Measurements from ENCODE around the gene GSTA5.
"Not testable (repeated sequence)": the region's sequence is repeated elsewhere in the genome, so short reads cannot be mapped to it uniquely, and the experiment has no call there.

DNA sequence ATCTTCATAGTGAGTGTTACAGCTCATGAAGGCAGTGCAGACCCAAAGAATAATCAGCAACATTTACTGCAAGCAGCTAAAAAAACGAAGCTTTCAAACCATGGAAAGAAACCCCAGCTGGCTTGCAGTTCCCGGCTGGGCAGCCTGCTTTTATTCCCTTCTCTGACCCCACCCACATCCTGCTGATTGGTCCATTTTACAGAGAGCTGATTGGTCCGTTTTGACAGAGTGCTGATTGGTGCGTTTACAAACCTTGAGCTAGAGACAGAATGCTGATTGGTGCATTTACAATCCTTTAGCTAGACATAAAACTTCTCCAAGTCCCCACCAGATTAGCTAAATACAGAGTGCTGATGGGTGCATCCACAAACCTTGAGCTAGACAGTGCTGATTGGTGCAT, 12.0 kb downstream of the GSTA5 start:
- TF ChIP-seq, protein P1, sequence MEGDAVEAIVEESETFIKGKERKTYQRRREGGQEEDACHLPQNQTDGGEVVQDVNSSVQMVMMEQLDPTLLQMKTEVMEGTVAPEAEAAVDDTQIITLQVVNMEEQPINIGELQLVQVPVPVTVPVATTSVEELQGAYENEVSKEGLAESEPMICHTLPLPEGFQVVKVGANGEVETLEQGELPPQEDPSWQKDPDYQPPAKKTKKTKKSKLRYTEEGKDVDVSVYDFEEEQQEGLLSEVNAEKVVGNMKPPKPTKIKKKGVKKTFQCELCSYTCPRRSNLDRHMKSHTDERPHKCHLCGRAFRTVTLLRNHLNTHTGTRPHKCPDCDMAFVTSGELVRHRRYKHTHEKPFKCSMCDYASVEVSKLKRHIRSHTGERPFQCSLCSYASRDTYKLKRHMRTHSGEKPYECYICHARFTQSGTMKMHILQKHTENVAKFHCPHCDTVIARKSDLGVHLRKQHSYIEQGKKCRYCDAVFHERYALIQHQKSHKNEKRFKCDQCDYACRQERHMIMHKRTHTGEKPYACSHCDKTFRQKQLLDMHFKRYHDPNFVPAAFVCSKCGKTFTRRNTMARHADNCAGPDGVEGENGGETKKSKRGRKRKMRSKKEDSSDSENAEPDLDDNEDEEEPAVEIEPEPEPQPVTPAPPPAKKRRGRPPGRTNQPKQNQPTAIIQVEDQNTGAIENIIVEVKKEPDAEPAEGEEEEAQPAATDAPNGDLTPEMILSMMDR (conservative IDR thresholded peaks at IDR 0.05; ENCODE audit: low read length), result not testable (repeated sequence)
- TF ChIP-seq EZH2phosphoT487 (IDR thresholded peaks at IDR 0.05; ENCODE audit: borderline replicate concordance), result not testable (repeated sequence)

Measured in Loucy (cell line).